Prostate gland (tissue), 2 donors: ENCODE results near the gene RAD23B.

Source experiments
- POLR2AphosphoS5 ChIP-seq: sonication (generic); formaldehyde crosslinking; IDR thresholded peaks from one replicate; pipeline ENCODE4 v1.6.1; 2017; ENCODE audit warnings: antibody characterized with exemption
- TF ChIP-seq, protein P1 (sequence below), 4 experiments: fragments of 200-600 bp in 2 of 4; fragments of 450-650 bp in 2 of 4; sonication (generic) in 2 of 4; IDR thresholded peaks; 1 replicate in 3 of 4; 2 replicates in 1 of 4; pipeline ENCODE4 v1.5.1; 2016 to 2019; ENCODE audit warnings: antibody characterized with exemption in 4 of 4, mild to moderate bottlenecking in 2 of 4, moderate library complexity in 2 of 4

DNA sequence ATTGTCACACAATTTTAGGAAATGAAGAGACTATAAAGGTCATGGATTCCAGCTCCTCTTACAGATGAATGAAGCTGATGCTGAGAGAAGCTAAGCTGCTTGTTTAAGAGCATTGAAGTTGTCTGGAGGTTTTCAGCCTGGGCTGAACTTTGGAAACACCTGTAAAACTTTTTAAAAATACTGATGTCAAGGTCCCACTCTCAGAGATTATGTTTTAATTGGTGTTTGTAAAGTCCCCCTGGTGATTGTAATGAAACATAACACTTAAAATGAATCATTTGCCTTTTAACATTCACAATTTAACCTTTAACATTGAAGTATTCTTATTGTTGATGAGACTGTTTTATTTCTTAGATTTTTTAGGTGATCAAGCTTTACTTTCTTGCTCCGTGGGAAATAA lies 16.4 kb downstream of the RAD23B start:
- no peak for TF ChIP-seq POLR2AphosphoS5
- TF ChIP-seq, protein P1, sequence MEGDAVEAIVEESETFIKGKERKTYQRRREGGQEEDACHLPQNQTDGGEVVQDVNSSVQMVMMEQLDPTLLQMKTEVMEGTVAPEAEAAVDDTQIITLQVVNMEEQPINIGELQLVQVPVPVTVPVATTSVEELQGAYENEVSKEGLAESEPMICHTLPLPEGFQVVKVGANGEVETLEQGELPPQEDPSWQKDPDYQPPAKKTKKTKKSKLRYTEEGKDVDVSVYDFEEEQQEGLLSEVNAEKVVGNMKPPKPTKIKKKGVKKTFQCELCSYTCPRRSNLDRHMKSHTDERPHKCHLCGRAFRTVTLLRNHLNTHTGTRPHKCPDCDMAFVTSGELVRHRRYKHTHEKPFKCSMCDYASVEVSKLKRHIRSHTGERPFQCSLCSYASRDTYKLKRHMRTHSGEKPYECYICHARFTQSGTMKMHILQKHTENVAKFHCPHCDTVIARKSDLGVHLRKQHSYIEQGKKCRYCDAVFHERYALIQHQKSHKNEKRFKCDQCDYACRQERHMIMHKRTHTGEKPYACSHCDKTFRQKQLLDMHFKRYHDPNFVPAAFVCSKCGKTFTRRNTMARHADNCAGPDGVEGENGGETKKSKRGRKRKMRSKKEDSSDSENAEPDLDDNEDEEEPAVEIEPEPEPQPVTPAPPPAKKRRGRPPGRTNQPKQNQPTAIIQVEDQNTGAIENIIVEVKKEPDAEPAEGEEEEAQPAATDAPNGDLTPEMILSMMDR (IDR thresholded peaks at IDR 0.05): no peak
